Measurements from ENCODE around the gene PORCN. TPM values are rescaled to one million over a fixed set of nuclear protein-coding genes. Genes with fewer than 3 reads are reported as not detected.

The PORCN gene
- total RNA-seq, 2 donors from 2014 or later: 51.1 to 54.4 TPM

DNA sequence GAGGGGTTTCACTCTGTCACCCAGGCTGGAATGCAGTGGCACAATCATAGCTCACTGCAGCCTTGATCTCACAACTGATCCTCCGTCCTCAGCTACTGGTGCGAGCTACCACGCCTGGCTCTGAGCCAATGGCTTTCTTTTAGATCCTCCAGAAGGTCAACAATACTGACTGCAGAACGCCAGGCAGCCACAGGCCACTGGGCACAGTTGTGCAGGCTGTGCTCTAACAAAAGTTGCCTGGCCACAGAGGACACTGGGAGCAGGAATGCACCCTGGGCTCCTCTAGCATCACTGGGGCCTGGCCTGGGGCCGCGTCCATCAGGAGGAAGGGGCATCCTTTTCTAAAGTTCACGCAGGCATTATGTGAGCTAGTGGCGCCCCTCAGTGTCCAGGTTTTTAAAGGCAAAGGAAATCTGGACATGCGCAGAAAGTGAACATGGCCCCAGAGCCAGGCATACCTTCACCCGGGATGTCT is 14.9 kb upstream of the PORCN start:
- peak; percentile 84 for DNase-seq
- Histone ChIP-seq H3K4me3 (ENCODE audit: low read length) (no peak overlapping the region), H3K27ac (ENCODE audit: low read depth, low read length) (no peak overlapping the region), H3K9ac (ENCODE audit: extremely low read depth, low read length, poor library complexity, severe bottlenecking) (no peak overlapping the region), H3K27me3 (ENCODE audit: control insufficient read depth, insufficient read depth, low read length, poor library complexity, severe bottlenecking) (no peaks in the 10 kb centered on the region), H3K36me3 (ENCODE audit: control insufficient read depth, insufficient read depth, low read length) (no peaks in the 10 kb centered on the region), H3K4me1 (ENCODE audit: control insufficient read depth, insufficient read depth, low read length) (no peaks in the 10 kb centered on the region), H3K9me3 (ENCODE audit: control insufficient read depth, low read length) (no peaks in the 10 kb centered on the region)
- H3K9me3 Mint-ChIP-seq: peaks cover 70% of the 10 kb centered on the region
- H3K4me3 Mint-ChIP-seq: no peak overlapping the region
- no peaks in the 10 kb centered on the region for H3K36me3 Mint-ChIP-seq (ENCODE audit: low read depth)
- TF ChIP-seq, protein P1, sequence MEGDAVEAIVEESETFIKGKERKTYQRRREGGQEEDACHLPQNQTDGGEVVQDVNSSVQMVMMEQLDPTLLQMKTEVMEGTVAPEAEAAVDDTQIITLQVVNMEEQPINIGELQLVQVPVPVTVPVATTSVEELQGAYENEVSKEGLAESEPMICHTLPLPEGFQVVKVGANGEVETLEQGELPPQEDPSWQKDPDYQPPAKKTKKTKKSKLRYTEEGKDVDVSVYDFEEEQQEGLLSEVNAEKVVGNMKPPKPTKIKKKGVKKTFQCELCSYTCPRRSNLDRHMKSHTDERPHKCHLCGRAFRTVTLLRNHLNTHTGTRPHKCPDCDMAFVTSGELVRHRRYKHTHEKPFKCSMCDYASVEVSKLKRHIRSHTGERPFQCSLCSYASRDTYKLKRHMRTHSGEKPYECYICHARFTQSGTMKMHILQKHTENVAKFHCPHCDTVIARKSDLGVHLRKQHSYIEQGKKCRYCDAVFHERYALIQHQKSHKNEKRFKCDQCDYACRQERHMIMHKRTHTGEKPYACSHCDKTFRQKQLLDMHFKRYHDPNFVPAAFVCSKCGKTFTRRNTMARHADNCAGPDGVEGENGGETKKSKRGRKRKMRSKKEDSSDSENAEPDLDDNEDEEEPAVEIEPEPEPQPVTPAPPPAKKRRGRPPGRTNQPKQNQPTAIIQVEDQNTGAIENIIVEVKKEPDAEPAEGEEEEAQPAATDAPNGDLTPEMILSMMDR (conservative IDR thresholded peaks at IDR 0.05): peak; percentile 70
- WGBS, 2 experiments (ENCODE audit: insufficient coverage in 1 of 2, insufficient read length in 1 of 2): 58 to 69% methylated on average over 4 to 10 of the region's 10 CpGs
- no peaks in the 10 kb centered on the region for H3K27me3 Mint-ChIP-seq (ENCODE audit: insufficient read depth)
- no peak overlapping the region for H3K27ac Mint-ChIP-seq
- no peaks in the 10 kb centered on the region for H3K4me1 Mint-ChIP-seq

DNA sequence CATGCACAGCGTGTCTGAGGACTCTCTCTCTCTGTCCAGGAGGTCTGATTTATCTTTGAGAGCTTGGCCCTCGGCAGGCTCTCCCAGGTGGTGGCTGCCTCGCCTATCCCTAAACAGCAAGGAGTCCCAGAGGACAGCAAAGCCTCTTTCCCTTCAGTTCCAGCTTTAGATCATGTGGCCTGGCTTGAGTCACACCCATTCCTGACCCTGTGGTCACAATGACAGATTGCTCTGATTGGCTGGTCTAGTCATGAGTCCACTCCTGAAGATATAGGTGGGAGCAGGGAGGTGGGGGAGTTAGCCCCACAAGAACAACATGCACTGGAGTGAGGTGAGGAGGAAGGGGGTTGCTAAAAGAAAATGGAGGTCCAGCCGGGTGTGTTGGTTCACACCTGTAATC is 12.1 kb upstream of the PORCN start:
- WGBS, 2 experiments (ENCODE audit: insufficient coverage in 1 of 2, insufficient read length in 1 of 2): 92% methylated on average over 3 of the region's 4 CpGs; no CpG with 5 or more reads in 1 of the 2 experiments
- Mint-ChIP-seq H3K27ac (no peak overlapping the region), H3K9me3 (peaks cover 66% of the 10 kb centered on the region)

DNA sequence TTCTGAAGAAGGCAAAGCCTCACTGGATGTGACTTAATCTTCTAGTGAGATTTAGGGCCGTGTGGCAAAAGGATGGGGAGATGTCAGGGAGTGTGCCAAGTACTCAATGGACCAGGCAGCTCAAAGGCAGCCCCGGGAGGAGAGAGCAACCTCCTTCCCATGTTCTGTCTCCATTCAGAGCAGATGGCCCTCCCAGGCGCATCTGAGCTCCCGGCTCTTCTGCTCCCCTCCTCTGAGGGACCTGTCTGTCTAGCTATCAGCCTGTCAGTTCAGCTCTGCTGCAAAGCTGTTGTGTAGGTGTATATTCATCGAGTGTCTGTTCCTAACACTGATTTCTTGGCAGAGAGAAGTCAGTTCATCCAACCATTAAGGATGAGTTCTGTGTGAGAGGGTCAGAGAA is 10.9 kb upstream of the PORCN start:
- TF ChIP-seq, protein P1 (conservative IDR thresholded peaks at IDR 0.05): no peak
- no peaks in the 10 kb centered on the region for H3K36me3 Mint-ChIP-seq (ENCODE audit: low read depth)
- no peak overlapping the region for H3K27ac Mint-ChIP-seq
- 92% methylated on average over 5 of the region's 5 CpGs; no CpG with 5 or more reads in 1 of the 2 experiments for WGBS, 2 experiments (ENCODE audit: insufficient coverage in 1 of 2, insufficient read length in 1 of 2)
- Histone ChIP-seq H3K9me3 (ENCODE audit: control insufficient read depth, low read length) (no peaks in the 10 kb centered on the region), H3K27me3 (ENCODE audit: control insufficient read depth, insufficient read depth, low read length, poor library complexity, severe bottlenecking) (no peaks in the 10 kb centered on the region), H3K4me1 (ENCODE audit: control insufficient read depth, insufficient read depth, low read length) (no peaks in the 10 kb centered on the region), H3K9ac (ENCODE audit: extremely low read depth, low read length, poor library complexity, severe bottlenecking) (no peak overlapping the region), H3K36me3 (ENCODE audit: control insufficient read depth, insufficient read depth, low read length) (no peaks in the 10 kb centered on the region), H3K27ac (ENCODE audit: low read depth, low read length) (no peak overlapping the region), H3K4me3 (ENCODE audit: low read length) (no peak overlapping the region)
- DNase-seq: no peak
- no peaks in the 10 kb centered on the region for H3K4me1 Mint-ChIP-seq
- no peak overlapping the region for H3K4me3 Mint-ChIP-seq
- peaks cover 64% of the 10 kb centered on the region for H3K9me3 Mint-ChIP-seq
- H3K27me3 Mint-ChIP-seq (ENCODE audit: insufficient read depth): no peaks in the 10 kb centered on the region

More for the DNA sequence above, 12.1 kb upstream of the PORCN start:
- TF ChIP-seq, protein P1 (conservative IDR thresholded peaks at IDR 0.05): no peak
- Histone ChIP-seq H3K9ac (ENCODE audit: extremely low read depth, low read length, poor library complexity, severe bottlenecking) (no peak overlapping the region), H3K9me3 (ENCODE audit: control insufficient read depth, low read length) (no peaks in the 10 kb centered on the region), H3K36me3 (ENCODE audit: control insufficient read depth, insufficient read depth, low read length) (no peaks in the 10 kb centered on the region), H3K4me1 (ENCODE audit: control insufficient read depth, insufficient read depth, low read length) (no peaks in the 10 kb centered on the region), H3K4me3 (ENCODE audit: low read length) (no peak overlapping the region), H3K27ac (ENCODE audit: low read depth, low read length) (no peak overlapping the region), H3K27me3 (ENCODE audit: control insufficient read depth, insufficient read depth, low read length, poor library complexity, severe bottlenecking) (no peaks in the 10 kb centered on the region)
- no peak for DNase-seq
- Mint-ChIP-seq H3K4me3 (no peak overlapping the region), H3K4me1 (no peaks in the 10 kb centered on the region), H3K27me3 (ENCODE audit: insufficient read depth) (no peaks in the 10 kb centered on the region), H3K36me3 (ENCODE audit: low read depth) (no peaks in the 10 kb centered on the region)

All from endodermal cell (in vitro differentiated cells).